Neural cell (in vitro differentiated cells): Measurements from ENCODE around the gene GALNT2. TPM values are rescaled to one million over a fixed set of nuclear protein-coding genes. Genes with fewer than 3 reads are reported as not detected.

Experiments used
- H2AFZ ChIP-seq: fragments of 200-600, 300-800 bp; sonication (generic), shearing (Covaris generic); 2 replicates; pipeline ENCODE4 v1.6.0; 2014; ENCODE audit warnings: low read depth, mild to moderate bottlenecking, antibody characterized with exemption, low read length, moderate library complexity
- H3F3A ChIP-seq: fragments of 200-600 bp; shearing (Covaris generic); 2 replicates; pipeline ENCODE4 v1.6.1; 2016; ENCODE audit warnings: mild to moderate bottlenecking, moderate library complexity, mixed read lengths, antibody characterized with exemption, low read length; ENCODE audit not compliant: insufficient read depth, poor library complexity, severe bottlenecking
- H3K27ac ChIP-seq: fragments of 200-600, 300-800 bp; sonication (generic), shearing (Covaris generic); 2 replicates; pipeline ENCODE4 v1.5.1; 2014; ENCODE audit warnings: mild to moderate bottlenecking, low read length, moderate library complexity
- H3K27me3 ChIP-seq: fragments of 300-800, 200-600 bp; sonication (generic), shearing (Covaris generic); 2 replicates; pipeline ENCODE4 v1.6.0; 2014; ENCODE audit warnings: mild to moderate bottlenecking, low read depth, low read length, moderate library complexity; ENCODE audit not compliant: insufficient read depth
- H3K36me3 ChIP-seq: fragments of 300-800, 200-600 bp; sonication (generic), shearing (Covaris generic); 2 replicates; pipeline ENCODE4 v1.5.1; 2014; ENCODE audit warnings: mild to moderate bottlenecking, antibody characterized with exemption, low read length, moderate library complexity; ENCODE audit not compliant: insufficient read depth
- H3K4me2 ChIP-seq: fragments of 300-800, 200-600 bp; sonication (generic), shearing (Covaris generic); 2 replicates; pipeline ENCODE4 v1.6.0; 2014; ENCODE audit warnings: mild to moderate bottlenecking, low read length
- H3K4me3 ChIP-seq: fragments of 300-800, 200-600 bp; sonication (generic), shearing (Covaris generic); 2 replicates; pipeline ENCODE4 v1.5.1; 2014; ENCODE audit warnings: mild to moderate bottlenecking, low read length, moderate library complexity
- H3K79me2 ChIP-seq: fragments of 200-600 bp; shearing (Covaris generic); replicated peaks from 2 replicates; pipeline ENCODE4 v1.6.0; 2014; ENCODE audit warnings: mild to moderate bottlenecking, low read length, moderate library complexity; ENCODE audit not compliant: insufficient read depth
- H3K9ac ChIP-seq: fragments of 300-800, 200-600 bp; sonication (generic), shearing (Covaris generic); 2 replicates; pipeline ENCODE4 v1.6.1; 2016; ENCODE audit warnings: mild to moderate bottlenecking, low read length, mixed read lengths
- H3K9me2 ChIP-seq: fragments of 200-600 bp; shearing (Covaris generic); 2 replicates; pipeline ENCODE4 v1.6.1; 2016; ENCODE audit warnings: mild to moderate bottlenecking, low read length, mixed read lengths; ENCODE audit not compliant: insufficient read depth
- H3K9me3 ChIP-seq: fragments of 200-600, 300-800 bp; sonication (generic), shearing (Covaris generic); 2 replicates; pipeline ENCODE4 v1.6.1; 2016; ENCODE audit warnings: mild to moderate bottlenecking, mixed run types, low read length, moderate library complexity, mixed read lengths
- H4K20me1 ChIP-seq: fragments of 200-600 bp; shearing (Covaris generic); 2 replicates; pipeline ENCODE4 v1.6.1; 2016; ENCODE audit warnings: mild to moderate bottlenecking, mixed run types; ENCODE audit not compliant: insufficient read depth
- EP300 ChIP-seq: fragments of 450-650 bp; conservative IDR thresholded peaks from 2 replicates; pipeline ENCODE4 v1.6.1; 2014; ENCODE audit warnings: antibody characterized with exemption, mild to moderate bottlenecking, moderate library complexity; ENCODE audit not compliant: poor library complexity, severe bottlenecking
- EZH2 ChIP-seq: fragments of 200-600, 300-800 bp; shearing (Covaris generic), sonication (generic); IDR thresholded peaks from 2 replicates; pipeline ENCODE4 v1.6.1; 2014; ENCODE audit warnings: antibody characterized with exemption, low read length, borderline replicate concordance, mild to moderate bottlenecking; ENCODE audit not compliant: insufficient read depth, poor library complexity, severe bottlenecking
- MXI1 ChIP-seq: fragments of 450-650 bp; conservative IDR thresholded peaks from 2 replicates; pipeline ENCODE4 v1.6.1; 2014; ENCODE audit warnings: antibody characterized with exemption, mild to moderate bottlenecking; ENCODE audit not compliant: poor library complexity, severe bottlenecking
- POLR2AphosphoS5 ChIP-seq: IDR thresholded peaks from 2 replicates; pipeline ENCODE4 v1.6.1; 2012
- RAD21 ChIP-seq: fragments of 450-650 bp; conservative IDR thresholded peaks from 2 replicates; pipeline ENCODE4 v1.6.1; 2014; ENCODE audit warnings: antibody characterized with exemption, mild to moderate bottlenecking, moderate library complexity
- SMC3 ChIP-seq: fragments of 450-650 bp; conservative IDR thresholded peaks from 2 replicates; pipeline ENCODE4 v1.6.1; 2014; ENCODE audit warnings: antibody characterized with exemption, mild to moderate bottlenecking, moderate library complexity; ENCODE audit not compliant: poor library complexity
- TAF1 ChIP-seq: IDR thresholded peaks from 2 replicates; pipeline ENCODE4 v1.6.1; 2012; ENCODE audit warnings: low read depth
- polyA plus RNA-seq: library from polyadenylated mRNA; depleted of rRNA; stranded (reverse); fragments of >200 nt; gene quantifications from 2 replicates; pipeline ENCODE4 v1.2.3, GENCODE V29; 2014
- TF ChIP-seq, protein P1 (sequence below): IDR thresholded peaks from 2 replicates; pipeline ENCODE4 v1.6.1; 2012; ENCODE audit warnings: borderline replicate concordance
- TF ChIP-seq, protein P2 (sequence below): fragments of 450-650 bp; IDR thresholded peaks from 2 replicates; pipeline ENCODE4 v1.5.1; 2014; ENCODE audit warnings: antibody characterized with exemption, mild to moderate bottlenecking, moderate library complexity; ENCODE audit not compliant: poor library complexity, severe bottlenecking

The GALNT2 gene
- polyA plus RNA-seq, 1 donor from 2014 or later: 38.8 TPM

DNA sequence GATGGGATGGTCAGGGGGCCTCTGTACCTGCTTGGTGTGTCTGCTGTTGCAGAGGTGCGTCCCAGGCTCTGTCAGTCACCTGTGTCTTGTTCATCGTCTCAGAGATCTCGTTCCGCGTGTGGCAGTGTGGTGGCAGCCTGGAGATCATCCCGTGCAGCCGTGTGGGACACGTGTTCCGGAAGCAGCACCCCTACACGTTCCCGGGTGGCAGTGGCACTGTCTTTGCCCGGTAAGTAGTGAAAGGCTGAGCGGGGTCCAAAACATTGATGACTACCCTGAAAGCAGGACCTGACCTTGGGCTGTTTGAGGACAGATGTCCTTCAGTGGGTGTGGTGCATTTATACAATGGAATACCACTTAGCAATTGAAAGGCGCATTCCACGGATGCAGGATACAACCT is 188.1 kb downstream of the GALNT2 start:
- Histone ChIP-seq H3K9me3 (no peaks in the 10 kb centered on the region), H4K20me1 (no peaks in the 10 kb centered on the region), H3K36me3 (no peaks in the 10 kb centered on the region), H2AFZ (no peak overlapping the region), H3K4me3 (no peak overlapping the region), H3K27ac (no peak overlapping the region), H3K4me2 (no peak overlapping the region), H3K27me3 (no peaks in the 10 kb centered on the region), H3F3A (no peaks in the 10 kb centered on the region), H3K9ac (no peak overlapping the region), H3K79me2 (no peaks in the 10 kb centered on the region), H3K9me2 (no peaks in the 10 kb centered on the region)
- TF ChIP-seq POLR2AphosphoS5 (no peak), EZH2 (no peak), MXI1 (no peak), EP300 (no peak), TAF1 (no peak), RAD21 (no peak), SMC3 (no peak)
- TF ChIP-seq, protein P1, sequence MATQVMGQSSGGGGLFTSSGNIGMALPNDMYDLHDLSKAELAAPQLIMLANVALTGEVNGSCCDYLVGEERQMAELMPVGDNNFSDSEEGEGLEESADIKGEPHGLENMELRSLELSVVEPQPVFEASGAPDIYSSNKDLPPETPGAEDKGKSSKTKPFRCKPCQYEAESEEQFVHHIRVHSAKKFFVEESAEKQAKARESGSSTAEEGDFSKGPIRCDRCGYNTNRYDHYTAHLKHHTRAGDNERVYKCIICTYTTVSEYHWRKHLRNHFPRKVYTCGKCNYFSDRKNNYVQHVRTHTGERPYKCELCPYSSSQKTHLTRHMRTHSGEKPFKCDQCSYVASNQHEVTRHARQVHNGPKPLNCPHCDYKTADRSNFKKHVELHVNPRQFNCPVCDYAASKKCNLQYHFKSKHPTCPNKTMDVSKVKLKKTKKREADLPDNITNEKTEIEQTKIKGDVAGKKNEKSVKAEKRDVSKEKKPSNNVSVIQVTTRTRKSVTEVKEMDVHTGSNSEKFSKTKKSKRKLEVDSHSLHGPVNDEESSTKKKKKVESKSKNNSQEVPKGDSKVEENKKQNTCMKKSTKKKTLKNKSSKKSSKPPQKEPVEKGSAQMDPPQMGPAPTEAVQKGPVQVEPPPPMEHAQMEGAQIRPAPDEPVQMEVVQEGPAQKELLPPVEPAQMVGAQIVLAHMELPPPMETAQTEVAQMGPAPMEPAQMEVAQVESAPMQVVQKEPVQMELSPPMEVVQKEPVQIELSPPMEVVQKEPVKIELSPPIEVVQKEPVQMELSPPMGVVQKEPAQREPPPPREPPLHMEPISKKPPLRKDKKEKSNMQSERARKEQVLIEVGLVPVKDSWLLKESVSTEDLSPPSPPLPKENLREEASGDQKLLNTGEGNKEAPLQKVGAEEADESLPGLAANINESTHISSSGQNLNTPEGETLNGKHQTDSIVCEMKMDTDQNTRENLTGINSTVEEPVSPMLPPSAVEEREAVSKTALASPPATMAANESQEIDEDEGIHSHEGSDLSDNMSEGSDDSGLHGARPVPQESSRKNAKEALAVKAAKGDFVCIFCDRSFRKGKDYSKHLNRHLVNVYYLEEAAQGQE: no peak
- TF ChIP-seq, protein P2, sequence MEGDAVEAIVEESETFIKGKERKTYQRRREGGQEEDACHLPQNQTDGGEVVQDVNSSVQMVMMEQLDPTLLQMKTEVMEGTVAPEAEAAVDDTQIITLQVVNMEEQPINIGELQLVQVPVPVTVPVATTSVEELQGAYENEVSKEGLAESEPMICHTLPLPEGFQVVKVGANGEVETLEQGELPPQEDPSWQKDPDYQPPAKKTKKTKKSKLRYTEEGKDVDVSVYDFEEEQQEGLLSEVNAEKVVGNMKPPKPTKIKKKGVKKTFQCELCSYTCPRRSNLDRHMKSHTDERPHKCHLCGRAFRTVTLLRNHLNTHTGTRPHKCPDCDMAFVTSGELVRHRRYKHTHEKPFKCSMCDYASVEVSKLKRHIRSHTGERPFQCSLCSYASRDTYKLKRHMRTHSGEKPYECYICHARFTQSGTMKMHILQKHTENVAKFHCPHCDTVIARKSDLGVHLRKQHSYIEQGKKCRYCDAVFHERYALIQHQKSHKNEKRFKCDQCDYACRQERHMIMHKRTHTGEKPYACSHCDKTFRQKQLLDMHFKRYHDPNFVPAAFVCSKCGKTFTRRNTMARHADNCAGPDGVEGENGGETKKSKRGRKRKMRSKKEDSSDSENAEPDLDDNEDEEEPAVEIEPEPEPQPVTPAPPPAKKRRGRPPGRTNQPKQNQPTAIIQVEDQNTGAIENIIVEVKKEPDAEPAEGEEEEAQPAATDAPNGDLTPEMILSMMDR: no peak

GRCh38 chr1:230255991-230256390 is 189.0 kb downstream of the GALNT2 start:
- no peaks in the 10 kb centered on the region for H3K9me3 ChIP-seq
- no peak overlapping the region for H3K27ac ChIP-seq
- H3K4me2 ChIP-seq: no peak overlapping the region
- H3K36me3 ChIP-seq: no peaks in the 10 kb centered on the region
- H3F3A ChIP-seq: no peaks in the 10 kb centered on the region
- no peak overlapping the region for H3K4me3 ChIP-seq
- no peaks in the 10 kb centered on the region for H4K20me1 ChIP-seq
- no peaks in the 10 kb centered on the region for H3K27me3 ChIP-seq
- no peak overlapping the region for H2AFZ ChIP-seq
- no peak overlapping the region for H3K9ac ChIP-seq
- H3K9me2 ChIP-seq: no peaks in the 10 kb centered on the region
- no peak for TF ChIP-seq POLR2AphosphoS5
- TF ChIP-seq, protein P1: no peak
- no peak for TF ChIP-seq EP300
- TF ChIP-seq, protein P2: no peak
- TF ChIP-seq RAD21: no peak
- TF ChIP-seq SMC3: no peak
- TF ChIP-seq MXI1: no peak
- no peak for TF ChIP-seq TAF1
- no peak for TF ChIP-seq EZH2
- no peaks in the 10 kb centered on the region for H3K79me2 ChIP-seq
